Measurements from ENCODE around the gene SLC12A7. TPM values are rescaled to one million over a fixed set of nuclear protein-coding genes. Genes with fewer than 3 reads are reported as not detected.
"Not testable (repeated sequence)": the region's sequence is repeated elsewhere in the genome, so short reads cannot be mapped to it uniquely, and the experiment has no call there.

Gene SLC12A7
- total RNA-seq = 100 to 1,000 TPM in 3 of 4 donors, 10 to 100 TPM in 1; 87.2 to 182 (median 116) TPM

DNA sequence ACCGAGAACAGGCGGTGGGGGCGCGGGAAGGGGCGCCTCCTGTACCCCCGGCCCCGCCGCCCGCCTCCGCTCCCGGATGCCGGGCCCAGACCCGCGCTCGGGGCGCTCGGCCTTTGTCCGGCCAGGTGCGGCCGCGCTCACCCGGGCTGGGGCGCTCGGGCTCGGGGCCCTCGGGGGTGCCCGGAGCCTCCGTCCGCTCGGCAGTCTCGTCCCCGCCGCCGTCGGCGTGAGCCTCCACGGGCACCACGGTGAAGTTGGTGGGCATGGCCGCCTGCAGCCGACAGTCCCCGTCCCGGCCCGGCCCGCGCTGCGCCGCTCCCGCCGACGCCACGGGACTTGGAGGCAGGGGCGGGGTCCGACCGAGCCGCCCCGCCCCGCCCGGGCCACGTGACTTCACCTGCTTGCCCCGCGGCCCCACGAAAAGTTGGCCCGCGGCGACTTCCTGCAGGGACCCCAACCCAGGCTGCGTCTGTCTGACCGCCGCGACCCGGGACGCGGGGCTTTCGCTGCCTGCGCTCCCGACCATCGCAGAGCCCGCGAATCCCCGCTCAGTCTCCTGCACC is at the start of gene SLC12A7:
Gene SLC12A7 (minus strand): TSS at position 337 of the 563 bp plus-strand sequence. CDS start 72 bp downstream, at position 265.
- peak; percentile 88 to 93 for TF ChIP-seq POLR2A (IDR thresholded peaks at IDR 0.05)
- TF ChIP-seq, protein P1, sequence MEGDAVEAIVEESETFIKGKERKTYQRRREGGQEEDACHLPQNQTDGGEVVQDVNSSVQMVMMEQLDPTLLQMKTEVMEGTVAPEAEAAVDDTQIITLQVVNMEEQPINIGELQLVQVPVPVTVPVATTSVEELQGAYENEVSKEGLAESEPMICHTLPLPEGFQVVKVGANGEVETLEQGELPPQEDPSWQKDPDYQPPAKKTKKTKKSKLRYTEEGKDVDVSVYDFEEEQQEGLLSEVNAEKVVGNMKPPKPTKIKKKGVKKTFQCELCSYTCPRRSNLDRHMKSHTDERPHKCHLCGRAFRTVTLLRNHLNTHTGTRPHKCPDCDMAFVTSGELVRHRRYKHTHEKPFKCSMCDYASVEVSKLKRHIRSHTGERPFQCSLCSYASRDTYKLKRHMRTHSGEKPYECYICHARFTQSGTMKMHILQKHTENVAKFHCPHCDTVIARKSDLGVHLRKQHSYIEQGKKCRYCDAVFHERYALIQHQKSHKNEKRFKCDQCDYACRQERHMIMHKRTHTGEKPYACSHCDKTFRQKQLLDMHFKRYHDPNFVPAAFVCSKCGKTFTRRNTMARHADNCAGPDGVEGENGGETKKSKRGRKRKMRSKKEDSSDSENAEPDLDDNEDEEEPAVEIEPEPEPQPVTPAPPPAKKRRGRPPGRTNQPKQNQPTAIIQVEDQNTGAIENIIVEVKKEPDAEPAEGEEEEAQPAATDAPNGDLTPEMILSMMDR (IDR thresholded peaks at IDR 0.05) = no peak
- peaks cover 0 to 37% (median 14%) of the 10 kb centered on the region in 4 donors for H3K4me1 ChIP-seq
- H3K27me3 ChIP-seq = no peaks in the 10 kb centered on the region
- no peaks in the 10 kb centered on the region for H3K36me3 ChIP-seq
- peak within 1 kb of the TSS; percentile 80 to 96 (median 92) for H3K27ac ChIP-seq
- peak within 1 kb of the TSS; percentile 78 to 97 (median 86) for H3K4me3 ChIP-seq
- no peaks in the 10 kb centered on the region for H3K9me3 ChIP-seq
- peak; percentile 58 to 89 (median 85) for DNase-seq

DNA sequence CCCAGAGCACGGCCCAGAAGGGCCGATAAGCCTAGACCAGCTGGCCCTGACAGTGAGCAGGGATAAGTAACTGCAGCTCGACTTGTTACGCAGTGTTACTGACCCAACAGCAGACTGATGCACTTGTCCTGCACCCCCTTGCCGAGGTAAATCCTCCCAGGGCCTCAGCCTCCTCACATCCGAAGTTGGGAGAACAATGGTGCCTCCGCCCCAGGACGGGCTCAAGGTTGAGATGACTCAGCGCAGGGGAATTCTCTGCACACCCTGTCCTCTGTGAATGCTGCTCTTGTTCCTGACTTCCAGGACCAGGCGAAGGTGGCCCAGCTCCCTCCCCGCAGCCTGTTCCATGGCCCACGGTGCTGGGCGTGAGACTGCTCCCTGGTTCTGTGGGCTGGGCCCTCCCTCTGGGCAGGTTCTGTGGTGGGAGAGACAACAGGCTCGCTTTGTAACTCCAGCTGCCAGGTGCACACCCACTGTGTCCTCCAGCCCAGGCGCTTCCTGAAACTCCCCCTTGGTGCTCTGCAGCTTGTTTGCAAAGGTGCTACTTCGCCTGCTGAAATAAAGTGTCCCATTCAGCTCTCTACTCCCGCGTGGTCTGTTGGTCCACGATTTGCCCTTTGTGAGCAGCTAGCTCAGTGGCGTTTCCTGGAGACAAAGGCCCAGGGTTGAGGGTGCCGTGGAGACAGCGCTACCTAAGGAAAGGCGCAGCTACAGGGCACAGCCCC is 49.4 kb upstream of the SLC12A7 start:
- TF ChIP-seq, protein P1 (IDR thresholded peaks at IDR 0.05) = no peak
- TF ChIP-seq POLR2A (IDR thresholded peaks at IDR 0.05) = no peak
- H3K4me1 ChIP-seq = peaks cover 0 to 27% (median 0%) of the 10 kb centered on the region in 4 donors
- peak in 2 of 3 donors; percentile 80 to 82 for DNase-seq
- H3K27ac ChIP-seq = peak overlapping the region in 3 of 4 donors; percentile 32 to 75 (median 70)
- H3K4me3 ChIP-seq = no peak overlapping the region
- peaks cover 0 to 1% of the 10 kb centered on the region in 2 donors for H3K27me3 ChIP-seq
- no peaks in the 10 kb centered on the region for H3K36me3 ChIP-seq
- peaks cover 0 to 4% (median 2%) of the 10 kb centered on the region in 4 donors for H3K9me3 ChIP-seq

DNA sequence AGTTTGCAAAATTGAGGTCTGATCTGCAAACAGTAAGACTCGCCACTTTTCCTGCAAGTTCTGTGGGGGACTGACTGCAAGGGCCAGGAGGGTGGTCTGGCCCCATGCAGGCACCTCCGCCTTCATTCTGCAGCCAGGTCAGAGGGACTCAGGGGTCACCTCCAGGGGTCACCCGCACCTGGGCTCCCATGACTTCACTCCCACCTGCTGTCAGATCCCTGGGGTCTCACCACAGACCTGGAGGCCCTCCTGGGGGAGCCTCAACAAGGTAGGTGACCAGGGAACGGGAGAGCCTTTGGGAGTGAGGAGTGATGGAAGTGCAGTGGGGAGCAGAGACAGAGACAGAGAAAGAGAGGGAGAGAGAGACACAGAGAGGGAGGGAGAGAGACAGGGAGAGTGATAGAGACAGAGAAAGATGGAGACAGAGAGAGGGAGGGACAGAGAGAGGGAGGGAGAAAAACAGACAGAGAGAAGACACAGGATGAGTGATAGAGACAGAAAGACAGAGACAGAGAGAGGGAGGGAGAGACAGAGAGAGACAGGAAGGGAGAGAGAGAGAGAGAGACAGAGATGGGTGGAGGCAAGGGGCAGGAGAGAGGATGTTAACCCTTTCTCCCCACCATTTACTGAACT is 48.0 kb upstream of the SLC12A7 start:
- H3K4me3 ChIP-seq = no peak overlapping the region
- H3K9me3 ChIP-seq = peaks cover 0 to 4% (median 2%) of the 10 kb centered on the region in 4 donors
- H3K4me1 ChIP-seq = peaks cover 0 to 33% (median 5%) of the 10 kb centered on the region in 4 donors
- H3K27me3 ChIP-seq = peaks cover 0 to 15% of the 10 kb centered on the region in 2 donors
- TF ChIP-seq POLR2A (IDR thresholded peaks at IDR 0.05) = no peak
- TF ChIP-seq, protein P1 (IDR thresholded peaks at IDR 0.05) = no peak
- DNase-seq = peak in 1 of 3 donors; percentile 13
- no peak overlapping the region for H3K27ac ChIP-seq
- H3K36me3 ChIP-seq = no peaks in the 10 kb centered on the region

DNA sequence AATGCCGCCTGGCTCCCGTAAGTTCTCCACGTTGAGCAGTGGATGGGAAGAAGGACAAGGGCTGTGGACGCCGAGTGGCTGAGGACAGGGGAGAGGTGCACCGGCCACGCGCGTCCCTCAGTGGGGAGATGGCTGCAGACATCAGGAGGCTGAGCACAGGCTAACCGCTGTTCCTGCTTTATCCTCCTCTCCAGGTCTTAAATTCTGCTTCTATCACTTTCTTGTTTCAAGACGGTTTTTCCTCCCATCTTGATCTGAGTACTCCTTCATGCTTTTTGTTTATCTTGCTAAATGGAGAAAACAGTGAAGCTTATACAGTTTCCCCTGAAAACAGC is 47.4 kb upstream of the SLC12A7 start:
- DNase-seq = no peak
- Histone ChIP-seq H3K9me3 (peaks cover 0 to 4% (median 2%) of the 10 kb centered on the region in 4 donors), H3K27me3 (peaks cover 0 to 19% of the 10 kb centered on the region in 2 donors), H3K4me1 (peaks cover 0 to 30% (median 5%) of the 10 kb centered on the region in 4 donors), H3K4me3 (no peak overlapping the region), H3K27ac (no peak overlapping the region), H3K36me3 (no peaks in the 10 kb centered on the region)
- TF ChIP-seq, protein P1 (IDR thresholded peaks at IDR 0.05) = no peak
- TF ChIP-seq POLR2A (IDR thresholded peaks at IDR 0.05) = no peak

DNA sequence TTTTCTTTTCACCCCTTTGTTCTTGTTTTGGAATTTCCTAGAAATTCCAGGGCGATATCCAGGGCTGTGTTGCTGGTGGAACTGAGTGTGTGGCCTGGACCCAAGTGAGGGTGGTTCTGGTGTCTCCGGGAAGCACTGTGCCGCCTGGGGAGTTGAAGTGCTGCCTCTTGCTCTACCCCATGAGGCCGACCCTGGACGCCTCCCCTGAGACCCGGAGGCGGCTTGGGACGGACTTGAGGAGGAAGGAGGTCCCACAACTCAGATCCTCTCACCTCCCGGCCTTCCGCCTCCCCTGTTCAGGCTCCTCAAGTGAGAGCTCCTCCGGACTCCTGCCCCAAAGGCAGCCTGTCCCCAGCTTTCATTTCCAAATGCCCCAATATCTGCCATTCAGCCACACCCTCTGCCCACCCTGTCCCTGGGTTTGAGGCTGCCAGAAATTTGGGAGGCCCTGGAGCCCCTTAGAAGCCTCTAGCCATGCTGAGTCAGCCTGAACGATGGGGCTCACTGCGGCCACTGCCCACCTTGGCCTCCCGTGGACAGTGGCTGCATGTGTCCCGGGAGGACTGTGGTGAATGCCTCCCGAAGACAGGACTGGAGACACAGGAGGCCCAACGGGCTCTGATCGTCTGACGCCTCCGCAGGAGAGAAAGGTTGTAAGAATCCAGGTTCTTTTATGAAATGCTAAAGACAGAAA is 46.9 kb upstream of the SLC12A7 start:
- H3K36me3 ChIP-seq = no peaks in the 10 kb centered on the region
- peak in 1 of 3 donors; percentile 43 for DNase-seq
- no peak overlapping the region for H3K27ac ChIP-seq
- TF ChIP-seq, protein P1 (IDR thresholded peaks at IDR 0.05) = no peak
- TF ChIP-seq POLR2A (IDR thresholded peaks at IDR 0.05) = no peak
- H3K4me3 ChIP-seq = no peak overlapping the region
- peaks cover 0 to 4% (median 2%) of the 10 kb centered on the region in 4 donors for H3K9me3 ChIP-seq
- H3K27me3 ChIP-seq = peaks cover 0 to 19% of the 10 kb centered on the region in 2 donors
- H3K4me1 ChIP-seq = peaks cover 0 to 30% (median 5%) of the 10 kb centered on the region in 4 donors

DNA sequence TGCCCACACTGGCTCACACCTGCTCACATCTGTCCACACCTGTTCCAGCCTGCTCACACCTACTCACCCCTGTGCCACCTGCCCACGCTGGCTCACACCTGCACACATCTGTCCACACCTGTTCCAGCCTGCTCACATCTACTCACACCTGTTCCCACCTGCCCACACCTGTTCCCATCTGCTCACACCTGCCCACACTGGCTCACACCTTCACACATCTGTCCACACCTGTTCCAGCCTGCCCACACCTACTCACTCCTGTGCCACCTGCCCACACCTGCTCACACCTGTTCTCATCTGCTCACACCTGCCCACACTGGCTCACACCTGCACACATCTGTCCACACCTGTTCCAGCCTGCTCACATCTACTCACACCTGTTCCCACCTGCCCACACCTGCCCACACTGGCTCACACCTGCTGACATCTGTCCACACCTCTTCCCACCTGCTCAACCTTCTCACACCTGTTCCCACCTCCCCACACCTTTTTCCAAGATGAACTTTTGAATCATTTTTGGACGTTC is 45.7 kb upstream of the SLC12A7 start:
- not testable (repeated sequence) for H3K4me3 ChIP-seq, H3K36me3 ChIP-seq, H3K9me3 ChIP-seq, H3K27ac ChIP-seq
- peak in 1 of 3 donors; percentile 44 for DNase-seq
- peaks cover 0 to 34% (median 5%) of the 10 kb centered on the region in 4 donors for H3K4me1 ChIP-seq
- H3K27me3 ChIP-seq = peaks cover 0 to 19% of the 10 kb centered on the region in 2 donors
